GM08714 (cell line): Measurements from ENCODE around the gene ADPRHL1.

Source experiments
- H3K4me3 ChIP-seq: fragments of 200-500 bp; sonication (Bioruptor generic); 2 replicates; pipeline ENCODE4 v1.5.1; 2014; ENCODE audit warnings: mild to moderate bottlenecking, low read length, inconsistent platforms
- ZNF274 ChIP-seq: IDR thresholded peaks from 2 replicates; pipeline ENCODE4 v1.6.1; 2012; ENCODE audit warnings: mild to moderate bottlenecking, low read depth, low read length

ADPRHL1 gene

DNA sequence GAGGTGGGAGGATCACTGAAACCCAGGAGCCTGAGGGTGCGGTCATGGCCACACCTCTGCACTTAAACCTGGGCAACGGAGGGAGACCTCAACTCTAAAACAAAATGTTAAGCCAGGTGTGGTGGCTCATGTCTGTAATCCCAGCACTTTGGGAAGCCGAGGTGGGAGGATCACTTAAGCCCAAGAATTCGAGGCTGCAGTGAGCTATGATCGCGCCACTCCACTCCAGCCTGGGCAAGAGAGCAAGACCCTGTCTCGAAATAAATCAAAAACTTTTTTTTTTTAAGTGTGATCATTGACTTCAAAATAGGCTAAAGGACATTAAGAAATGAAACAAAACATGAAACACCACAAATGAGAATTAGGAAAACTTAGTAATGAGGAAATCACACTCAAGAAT is 16.3 kb upstream of the ADPRHL1 start:
- no peak overlapping the region for H3K4me3 ChIP-seq
- TF ChIP-seq ZNF274 = no peak

DNA sequence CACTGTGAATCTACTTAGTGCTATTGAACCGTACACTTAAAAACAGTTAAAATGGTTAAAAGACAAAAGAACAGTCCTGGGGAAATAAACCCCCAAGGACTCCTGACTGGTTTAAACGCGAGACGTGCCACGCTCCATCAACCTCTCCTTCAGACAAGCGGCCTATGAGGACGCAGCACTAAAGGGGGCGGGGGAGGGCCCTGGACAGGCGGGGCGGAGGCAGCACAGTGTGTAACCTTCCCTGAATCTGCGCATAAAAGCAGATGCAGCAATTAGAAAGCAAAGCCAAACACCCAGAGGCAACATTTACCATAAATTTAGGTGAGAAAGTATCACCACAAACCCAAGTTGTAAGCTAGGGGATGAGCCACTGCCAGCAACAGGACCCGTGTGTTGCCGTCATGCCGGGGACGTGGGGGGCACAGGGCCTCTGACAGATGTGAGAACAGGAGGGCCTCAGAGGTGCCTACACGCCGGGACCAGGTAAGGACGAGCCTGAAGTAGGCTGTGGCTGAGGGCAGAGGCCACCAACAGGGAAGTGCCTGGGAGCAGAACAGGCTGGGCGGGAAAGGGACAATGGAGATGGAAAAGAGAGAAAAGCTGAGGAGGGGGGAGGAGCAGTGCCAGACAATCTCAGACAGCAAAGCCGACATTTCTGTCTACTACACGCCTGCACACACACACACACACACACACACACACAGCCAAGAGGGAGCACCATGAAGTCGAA is 15.3 kb upstream of the ADPRHL1 start:
- TF ChIP-seq ZNF274 = no peak
- H3K4me3 ChIP-seq = no peak overlapping the region

DNA sequence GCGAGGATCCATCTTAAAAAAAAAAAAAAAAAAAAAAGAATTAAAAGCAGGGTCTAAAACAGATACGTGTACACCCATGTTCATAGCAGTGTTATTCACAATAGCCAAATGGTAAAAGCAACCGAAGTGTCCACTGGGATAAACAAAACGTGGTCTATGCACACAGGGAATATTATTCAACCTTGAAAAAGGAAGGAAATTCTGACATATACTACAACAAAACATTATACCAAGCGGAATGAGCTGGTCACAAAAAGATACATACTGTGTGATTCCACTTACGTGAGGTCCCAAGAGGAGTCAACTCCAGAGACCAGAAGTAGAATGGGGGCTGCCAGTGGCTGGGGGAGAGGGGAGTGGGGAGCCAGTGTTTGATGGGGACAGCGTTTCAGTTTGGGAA is 14.7 kb upstream of the ADPRHL1 start:
- H3K4me3 ChIP-seq = no peak overlapping the region
- TF ChIP-seq ZNF274 = no peak

DNA sequence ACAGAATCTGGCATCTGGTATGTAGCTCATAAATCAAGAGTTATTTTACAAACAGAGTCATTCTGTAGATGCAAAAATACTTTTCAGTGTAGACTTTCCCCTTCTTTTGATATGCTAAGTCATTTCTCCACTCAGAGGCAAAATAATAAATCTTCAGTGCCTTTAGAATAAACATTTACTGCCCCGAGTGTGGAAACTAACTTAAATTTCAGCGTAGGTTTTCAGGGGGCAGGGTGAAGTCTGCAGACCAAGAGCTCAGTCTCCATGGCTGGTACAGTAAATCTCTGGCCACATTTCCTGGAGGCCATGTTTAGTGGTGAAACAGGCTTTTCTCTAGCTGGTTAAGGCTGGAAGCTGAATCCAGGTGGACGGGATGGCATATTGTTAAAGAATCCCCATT is 13.1 kb upstream of the ADPRHL1 start:
- no peak overlapping the region for H3K4me3 ChIP-seq
- TF ChIP-seq ZNF274 = no peak

DNA sequence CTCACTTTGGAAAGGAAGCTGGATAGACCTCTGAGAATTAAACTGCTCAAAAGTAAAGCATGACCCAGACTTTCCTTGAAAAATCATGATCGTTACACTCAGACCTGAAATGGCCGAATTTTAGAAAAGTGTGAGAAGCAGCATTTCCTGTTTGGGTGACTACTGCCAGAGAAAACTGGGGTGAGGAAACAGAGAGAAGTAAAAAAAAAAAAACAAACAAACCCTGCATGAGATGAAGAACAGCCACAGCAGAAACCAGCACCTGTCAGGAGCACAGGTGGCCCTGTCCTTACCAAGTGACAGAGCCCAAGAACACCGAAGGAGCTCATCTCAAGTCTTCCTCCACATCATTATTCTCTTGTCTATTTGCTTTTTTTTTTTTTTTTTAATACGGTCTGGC is 12.0 kb upstream of the ADPRHL1 start:
- no peak for TF ChIP-seq ZNF274
- no peak overlapping the region for H3K4me3 ChIP-seq

DNA sequence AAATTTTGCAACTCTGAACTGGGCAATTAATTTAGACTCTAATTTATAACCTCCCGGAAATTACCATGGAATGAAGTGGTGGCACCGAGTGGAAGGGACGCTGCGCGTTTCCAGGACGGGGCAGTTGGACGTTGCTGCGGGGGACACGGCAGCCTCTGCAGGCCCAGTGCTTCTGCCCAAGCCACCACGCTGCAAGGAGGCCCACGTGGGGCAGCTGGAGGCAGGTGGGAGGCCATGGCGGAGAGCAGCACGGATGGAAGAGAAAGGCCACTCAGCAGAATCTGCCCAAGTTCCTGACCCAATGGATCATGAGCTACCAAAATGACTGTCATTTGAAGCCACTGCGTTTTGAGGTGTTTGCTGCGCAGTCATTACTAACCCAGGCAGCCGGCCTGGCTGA is 11.2 kb upstream of the ADPRHL1 start:
- TF ChIP-seq ZNF274 = no peak
- no peak overlapping the region for H3K4me3 ChIP-seq

DNA sequence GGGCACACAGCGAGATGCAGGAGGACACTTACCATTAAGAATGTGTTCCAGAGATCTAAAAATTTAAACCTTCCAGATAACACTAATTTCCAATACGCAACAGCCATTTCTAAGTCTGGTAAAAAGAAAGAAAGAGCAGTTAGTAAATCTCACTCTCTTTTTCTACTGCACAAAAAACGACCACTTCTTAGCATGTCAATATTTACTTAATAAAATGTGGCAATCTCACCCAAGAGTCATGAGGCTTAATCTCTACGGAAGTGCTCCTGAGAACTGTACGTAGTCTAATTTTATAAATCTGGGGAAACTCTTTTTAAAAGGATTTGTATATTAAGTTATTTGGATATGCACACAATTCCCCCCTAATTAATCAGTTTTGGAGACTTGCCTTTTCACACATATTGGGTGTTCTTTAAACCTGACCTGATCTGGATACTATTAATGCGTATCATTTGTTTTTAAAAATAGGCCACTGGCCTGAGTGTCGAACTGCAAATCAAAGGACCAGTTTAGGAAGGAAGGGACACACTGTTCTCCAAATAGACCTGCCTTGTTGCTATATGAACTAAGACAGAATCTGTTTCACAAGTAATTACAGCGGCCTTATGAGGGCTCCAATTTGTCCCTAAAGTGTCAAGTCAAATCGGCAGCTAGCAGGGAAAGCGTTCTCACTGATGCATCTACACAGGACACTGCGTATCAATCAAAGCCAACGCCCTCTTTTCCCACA is 7.9 kb upstream of the ADPRHL1 start:
- TF ChIP-seq ZNF274 = no peak

DNA sequence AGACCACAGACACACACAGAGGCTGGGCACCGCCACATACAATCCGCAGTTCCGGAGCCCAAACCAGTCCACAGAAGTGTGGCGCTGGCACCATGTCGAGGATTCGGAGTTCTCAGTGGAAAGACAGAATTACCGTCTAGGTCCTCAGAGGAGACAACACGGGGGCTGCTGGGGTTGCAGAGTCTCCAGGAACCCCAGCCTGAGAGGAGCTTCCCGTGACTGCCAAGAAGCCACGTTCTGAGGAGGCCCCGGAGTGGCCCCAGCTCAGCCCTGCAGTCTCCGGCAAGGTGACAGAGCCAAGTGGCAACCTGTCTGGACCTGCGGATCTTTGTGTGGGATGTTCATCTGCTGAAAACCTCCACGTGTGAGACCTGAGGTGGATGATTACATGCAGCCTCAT is 7.3 kb upstream of the ADPRHL1 start:
- no peak for TF ChIP-seq ZNF274
- no peak overlapping the region for H3K4me3 ChIP-seq

More for the DNA sequence above, 7.9 kb upstream of the ADPRHL1 start:
- H3K4me3 ChIP-seq = no peak overlapping the region

DNA sequence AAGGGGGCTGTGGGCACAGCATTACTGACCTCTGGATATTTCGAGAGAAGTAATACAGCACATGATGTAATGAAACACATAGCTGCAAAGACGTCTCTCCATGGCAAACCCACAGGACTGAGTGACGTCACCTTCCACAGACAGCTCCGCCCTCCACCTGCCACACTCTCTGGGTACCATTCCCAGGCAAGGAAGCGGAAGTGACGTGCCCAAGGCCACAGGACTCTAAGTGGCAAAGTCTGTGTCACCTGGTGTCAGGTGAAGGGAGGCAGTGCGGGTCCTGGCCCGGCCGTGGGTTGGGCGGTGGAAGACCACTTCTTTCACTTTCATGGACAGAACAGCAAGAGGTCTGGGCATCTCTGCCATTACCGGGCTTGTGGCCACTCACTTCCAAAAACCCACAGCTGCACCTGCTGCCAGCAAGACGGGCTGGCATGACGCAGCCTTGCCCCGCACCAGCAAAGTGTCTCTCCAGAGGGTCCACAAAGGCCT is 6.8 kb upstream of the ADPRHL1 start:
- no peak for TF ChIP-seq ZNF274
- H3K4me3 ChIP-seq = no peak overlapping the region

DNA sequence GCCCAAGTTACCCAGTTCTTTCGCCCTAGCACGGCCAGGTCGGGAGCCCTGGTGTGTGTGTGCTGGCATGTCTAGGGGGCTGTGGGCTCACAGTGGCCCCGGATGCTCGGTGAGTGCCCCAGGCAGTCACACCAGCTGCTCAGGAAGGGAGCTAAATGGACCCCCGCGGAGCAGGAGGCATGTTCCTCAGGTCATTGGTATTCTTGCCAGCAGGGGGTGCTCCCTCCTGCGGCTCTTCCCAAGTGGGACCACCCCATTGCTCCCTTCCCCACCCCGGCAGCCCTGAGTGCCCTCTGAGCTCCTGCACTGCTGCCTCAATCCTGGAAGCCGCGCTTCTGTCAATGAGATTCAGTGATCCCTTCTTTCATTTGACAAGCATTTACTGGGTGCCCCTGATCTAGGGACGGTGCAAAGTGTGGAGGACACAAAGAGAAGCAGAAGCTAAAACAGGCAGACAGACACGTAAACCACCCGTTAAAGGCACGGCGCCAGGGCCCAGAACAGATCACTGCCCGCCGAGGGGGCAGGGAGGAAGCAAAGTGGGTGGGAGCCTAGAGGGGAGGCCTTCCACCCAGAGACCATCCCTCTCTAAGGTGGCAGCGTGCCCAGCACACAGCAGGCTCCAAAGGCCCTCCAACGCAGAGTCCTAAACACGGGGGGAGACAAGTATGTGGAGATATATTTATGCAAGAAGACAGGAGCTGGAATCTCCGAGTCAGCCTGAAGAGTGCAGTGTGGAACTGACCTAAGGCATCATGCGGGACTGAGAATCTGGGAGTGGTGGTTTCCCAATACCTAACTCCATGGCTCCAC is 5.2 kb upstream of the ADPRHL1 start:
- no peak overlapping the region for H3K4me3 ChIP-seq
- TF ChIP-seq ZNF274 = no peak

DNA sequence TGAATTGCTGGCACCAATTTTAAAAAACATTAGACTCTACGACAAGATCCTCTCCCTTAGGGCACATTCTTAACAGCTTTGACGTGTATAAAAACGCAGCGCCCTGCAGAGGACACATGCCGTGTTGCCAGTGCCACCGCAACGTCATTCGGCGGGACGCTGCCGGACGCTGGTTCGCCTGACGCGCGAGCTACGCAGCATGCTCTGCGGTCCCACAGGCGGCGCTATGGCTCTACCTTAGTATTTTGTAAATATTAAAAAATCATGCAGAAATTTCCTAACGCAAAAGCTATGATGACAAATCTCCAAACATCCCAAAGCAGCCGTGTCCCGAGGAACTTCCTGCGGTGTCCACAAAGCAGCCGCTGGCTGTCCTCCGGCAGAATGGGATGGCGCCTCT is 4.2 kb upstream of the ADPRHL1 start:
- H3K4me3 ChIP-seq = no peak overlapping the region
- no peak for TF ChIP-seq ZNF274

DNA sequence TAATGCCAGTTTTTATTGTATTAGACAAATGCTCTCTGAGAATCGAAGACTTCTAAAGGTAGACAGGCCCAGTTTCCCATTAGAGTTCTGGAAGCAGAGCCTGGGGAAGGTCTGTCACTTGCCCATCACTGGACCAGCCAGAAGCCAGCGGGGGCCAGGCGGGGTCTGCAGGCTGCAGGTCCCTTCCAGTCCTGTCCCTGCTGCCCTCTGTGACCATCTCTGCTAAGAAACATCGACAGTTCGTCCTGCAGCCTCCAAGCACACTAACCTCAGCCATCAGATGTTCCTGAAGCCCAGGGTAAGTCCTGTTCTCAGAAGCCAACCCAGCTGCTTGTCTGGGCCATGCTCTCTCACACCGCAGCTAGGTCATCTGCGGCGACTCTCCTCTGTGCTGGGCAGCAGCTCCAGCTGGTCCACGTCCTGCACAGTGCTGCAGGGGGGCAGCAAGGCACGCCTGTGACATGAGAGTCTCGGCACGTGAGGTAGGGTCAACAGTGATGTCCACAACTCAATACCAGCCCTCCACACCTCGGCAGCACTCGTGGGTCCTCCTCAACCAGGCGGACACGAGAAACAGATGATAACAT is 2.9 kb upstream of the ADPRHL1 start:
- no peak overlapping the region for H3K4me3 ChIP-seq
- no peak for TF ChIP-seq ZNF274

DNA sequence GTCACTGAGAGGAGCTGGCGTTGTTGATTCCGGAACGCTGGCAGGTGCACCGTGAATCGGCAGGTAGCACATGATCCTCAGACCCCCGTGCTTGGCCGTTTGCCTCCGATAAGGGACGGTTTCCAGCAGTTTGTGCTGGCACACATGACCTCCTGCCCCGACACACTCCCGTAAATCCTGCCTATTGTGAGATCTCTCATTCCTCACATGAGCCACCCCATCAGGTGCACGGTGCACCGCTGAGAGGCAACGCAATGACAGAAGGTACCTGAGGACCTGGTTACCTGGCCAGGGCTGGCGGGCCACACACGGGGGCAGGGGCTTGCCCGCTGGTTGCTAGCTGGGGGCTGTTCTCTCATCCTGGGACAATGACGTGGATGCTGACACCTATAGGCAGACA is 2.1 kb upstream of the ADPRHL1 start:
- H3K4me3 ChIP-seq = no peak overlapping the region
- no peak for TF ChIP-seq ZNF274

DNA sequence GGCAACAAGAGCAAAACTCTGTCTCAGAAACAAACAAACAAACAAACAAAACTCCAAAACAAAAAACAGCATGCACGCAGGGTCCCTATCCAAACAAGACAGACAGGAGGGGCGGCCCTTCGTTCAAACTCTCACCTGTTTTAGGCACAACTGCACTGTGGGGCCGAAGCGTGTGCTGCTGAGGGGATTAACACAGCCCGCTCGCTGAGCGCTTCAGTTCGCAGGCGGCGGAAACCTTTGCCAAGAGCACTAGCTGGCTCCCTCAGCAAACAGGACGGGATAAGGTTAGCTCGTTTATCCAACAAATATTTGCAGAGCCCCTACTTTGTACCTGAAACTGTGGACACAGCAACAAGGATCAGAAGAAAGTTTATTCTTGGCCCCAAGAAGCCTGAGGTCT is 1.6 kb upstream of the ADPRHL1 start:
- no peak overlapping the region for H3K4me3 ChIP-seq
- TF ChIP-seq ZNF274 = no peak
